H1 (cell line): Measurements from ENCODE around the gene NRN1L. TPM values are rescaled to one million over a fixed set of nuclear protein-coding genes. Genes with fewer than 3 reads are reported as not detected.
A peak's percentile ranks its signal among the peaks of the same experiment; 100 is the strongest.

Experiments used
- CTCF ChIA-PET: fragments of 300-600 bp; sonication (Branson Sonifier 250); formaldehyde crosslinking; loops from one replicate; lab custom pipeline; 2021; ENCODE audit not compliant: partially characterized antibody; lab: Charles Lee
- POLR2A ChIA-PET: fragments of 300-600 bp; sonication (Branson Sonifier 250); formaldehyde crosslinking; loops from one replicate; lab custom pipeline; 2021; ENCODE audit warnings: inconsistent platforms; ENCODE audit not compliant: partially characterized antibody; lab: Charles Lee
- DNase-seq, 2 experiments: peaks; one replicate each; pipeline versions ENCODE4 v3.0.0 to v3.0.0-alpha.2; 2010 to 2022; ENCODE audit warnings: low spot score in 2 of 2, low read depth in 1 of 2, mixed read lengths in 1 of 2
- FAIRE-seq: peaks from 2 replicates; lab custom pipeline; 2011; peaks lifted over from hg19 to GRCh38; lab: Jason Lieb, UNC
- H2AFZ ChIP-seq: 2 replicates; pipeline ENCODE4 v1.8.1; 2012; ENCODE audit warnings: low read length, inconsistent platforms
- H2AK5ac ChIP-seq: 2 replicates; pipeline ENCODE4 v1.6.1; 2013; ENCODE audit warnings: low read depth, low read length
- H2BK120ac ChIP-seq: replicated peaks from 2 replicates; pipeline ENCODE3; 2013; ENCODE audit warnings: low read depth, low read length, inconsistent platforms
- H2BK12ac ChIP-seq: 2 replicates; pipeline ENCODE4 v1.6.1; 2013; ENCODE audit warnings: low read depth, low read length
- H2BK15ac ChIP-seq: 2 replicates; pipeline ENCODE4 v1.6.1; 2013; ENCODE audit warnings: low read length
- H2BK20ac ChIP-seq: 2 replicates; pipeline ENCODE4 v1.6.1; 2013; ENCODE audit warnings: low read length
- H2BK5ac ChIP-seq: 2 replicates; pipeline ENCODE4 v1.6.1; 2013; ENCODE audit warnings: low read depth, low read length
- H3K14ac ChIP-seq: 2 replicates; pipeline ENCODE4 v1.6.1; 2013; ENCODE audit warnings: inconsistent platforms; ENCODE audit not compliant: insufficient read length
- H3K18ac ChIP-seq: 2 replicates; pipeline ENCODE4 v1.6.1; 2013; ENCODE audit warnings: low read length; ENCODE audit errors: extremely low read depth
- H3K23ac ChIP-seq: 2 replicates; pipeline ENCODE4 v1.6.1; 2013; ENCODE audit warnings: inconsistent platforms; ENCODE audit not compliant: insufficient read length
- H3K23me2 ChIP-seq: 2 replicates; pipeline ENCODE4 v1.6.1; 2013; ENCODE audit warnings: low read depth, low read length
- H3K27ac ChIP-seq: 2 replicates; pipeline ENCODE4 v1.6.1; 2011; ENCODE audit warnings: low read depth, low read length, inconsistent platforms
- H3K27me3 ChIP-seq, 4 experiments: replicated peaks in 1 of 4; 1 replicate in 1 of 4; 2 replicates in 3 of 4; pipeline versions ENCODE4 v1.6.1 to v1.8.1; 2011 to 2013; ENCODE audit warnings: low read length in 3 of 4, mild to moderate bottlenecking in 3 of 4, inconsistent platforms in 2 of 4, mixed read lengths in 2 of 4, moderate library complexity in 1 of 4; ENCODE audit not compliant: control insufficient read depth in 3 of 4, insufficient read depth in 3 of 4; ENCODE audit errors: extremely low read depth in 1 of 4
- H3K36me3 ChIP-seq, 4 experiments: 2 replicates each; pipeline versions ENCODE4 v1.6.1 to v1.8.1; 2011 to 2013; ENCODE audit warnings: mild to moderate bottlenecking in 4 of 4, low read length in 3 of 4, moderate library complexity in 2 of 4, control low read depth in 1 of 4, inconsistent platforms in 1 of 4; ENCODE audit not compliant: insufficient read depth in 4 of 4, control insufficient read depth in 2 of 4
- H3K4ac ChIP-seq: replicated peaks from 2 replicates; pipeline ENCODE3; 2013; ENCODE audit warnings: low read length, low read depth, mixed read lengths, inconsistent platforms; ENCODE audit not compliant: insufficient read length
- H3K4me1 ChIP-seq, 4 experiments: replicated peaks in 1 of 4; 1 replicate in 1 of 4; 2 replicates in 3 of 4; pipeline versions ENCODE4 v1.6.1 to v1.8.1; 2011 to 2013; ENCODE audit warnings: low read length in 3 of 4, inconsistent platforms in 2 of 4, mixed read lengths in 1 of 4; ENCODE audit not compliant: insufficient read depth in 4 of 4, control insufficient read depth in 3 of 4
- H3K4me2 ChIP-seq, 2 experiments: 2 replicates each; pipeline versions ENCODE4 v1.6.1 to v1.8.1; 2011 to 2013; ENCODE audit warnings: low read depth in 2 of 2, low read length in 2 of 2, control low read depth in 1 of 2, inconsistent platforms in 1 of 2, mild to moderate bottlenecking in 1 of 2; ENCODE audit not compliant: insufficient read depth in 1 of 2
- H3K4me3 ChIP-seq, 4 experiments: fragments of 200-600, 300-600 bp in 1 of 4; sonication (generic), shearing (Covaris generic), sonication (Bioruptor Twin) in 1 of 4; 2 replicates each; pipeline versions ENCODE4 v1.5.1 to v1.8.1; 2011 to 2016; ENCODE audit warnings: low read length in 4 of 4, low read depth in 3 of 4, control low read depth in 2 of 4, inconsistent platforms in 2 of 4, mild to moderate bottlenecking in 2 of 4, mixed read lengths in 1 of 4, moderate library complexity in 1 of 4; ENCODE audit not compliant: insufficient read depth in 2 of 4; ENCODE audit errors: extremely low read depth in 1 of 4
- H3K56ac ChIP-seq: replicated peaks from 2 replicates; pipeline ENCODE3; 2013; ENCODE audit warnings: low read depth, mild to moderate bottlenecking, mixed read lengths, low read length, inconsistent platforms; ENCODE audit not compliant: insufficient read length
- H3K79me1 ChIP-seq: 2 replicates; pipeline ENCODE4 v1.6.1; 2013; ENCODE audit warnings: low read depth, low read length, control low read depth
- H3K79me2 ChIP-seq, 2 experiments: 2 replicates each; pipeline versions ENCODE4 v1.6.1 to v1.8.1; 2012 to 2013; ENCODE audit warnings: low read length in 2 of 2, mild to moderate bottlenecking in 2 of 2, inconsistent platforms in 1 of 2; ENCODE audit not compliant: insufficient read depth in 2 of 2, control insufficient read depth in 1 of 2
- H3K9ac ChIP-seq, 4 experiments: replicated peaks in 1 of 4; 1 replicate in 1 of 4; 2 replicates in 3 of 4; pipeline versions ENCODE4 v1.6.1 to v1.8.1; 2011 to 2013; ENCODE audit warnings: low read depth in 3 of 4, low read length in 3 of 4, control low read depth in 2 of 4, mild to moderate bottlenecking in 2 of 4, moderate library complexity in 2 of 4, inconsistent platforms in 1 of 4; ENCODE audit errors: extremely low read depth in 1 of 4
- H3K9me3 ChIP-seq, 2 experiments: 2 replicates each; pipeline versions ENCODE4 v1.6.1 to v1.8.1; 2012 to 2013; ENCODE audit warnings: mild to moderate bottlenecking in 2 of 2, moderate library complexity in 2 of 2, control low read depth in 1 of 2, inconsistent platforms in 1 of 2, low read depth in 1 of 2, low read length in 1 of 2, mixed read lengths in 1 of 2; ENCODE audit not compliant: insufficient read depth in 2 of 2
- H4K20me1 ChIP-seq, 2 experiments: replicated peaks in 1 of 2; 2 replicates each; pipeline versions ENCODE3 to v1.8.1; 2011 to 2013; ENCODE audit warnings: inconsistent platforms in 2 of 2, low read length in 2 of 2, mild to moderate bottlenecking in 1 of 2; ENCODE audit not compliant: insufficient read depth in 2 of 2, control insufficient read depth in 1 of 2
- H4K5ac ChIP-seq: 2 replicates; pipeline ENCODE4 v1.6.1; 2013; ENCODE audit warnings: low read length, low read depth, mixed read lengths, inconsistent platforms; ENCODE audit not compliant: insufficient read length
- H4K8ac ChIP-seq: 2 replicates; pipeline ENCODE4 v1.8.0; 2013; ENCODE audit warnings: mild to moderate bottlenecking, moderate library complexity, low read length, inconsistent platforms; ENCODE audit not compliant: insufficient read depth; ENCODE audit errors: extremely low read depth
- H4K91ac ChIP-seq: replicated peaks from 2 replicates; pipeline ENCODE3; 2013; ENCODE audit warnings: low read length, mixed read lengths, inconsistent platforms; ENCODE audit not compliant: insufficient read length
- BRCA1 ChIP-seq: IDR thresholded peaks from 2 replicates; pipeline ENCODE4 v1.6.1; 2012; ENCODE audit warnings: low read depth, low read length, improper control_type of control experiment
- CHD1 ChIP-seq: IDR thresholded peaks from 2 replicates; pipeline ENCODE4 v1.6.1; 2012; ENCODE audit warnings: low read depth, low read length, improper control_type of control experiment
- CTBP2 ChIP-seq: IDR thresholded peaks from 2 replicates; pipeline ENCODE4 v1.7.0; 2011; ENCODE audit warnings: borderline replicate concordance, mild to moderate bottlenecking, moderate library complexity, mixed read lengths, low read length; ENCODE audit not compliant: insufficient read depth, insufficient read length
- EGR1 ChIP-seq: IDR thresholded peaks from 2 replicates; pipeline ENCODE4 v1.6.1; 2011; ENCODE audit warnings: low read depth, low read length, borderline replicate concordance
- FOSL1 ChIP-seq: IDR thresholded peaks from 2 replicates; pipeline ENCODE4 v1.6.1; 2011; ENCODE audit warnings: mild to moderate bottlenecking, low read depth, low read length, moderate library complexity; ENCODE audit not compliant: insufficient read depth
- KDM4A ChIP-seq: IDR thresholded peaks from one replicate; pipeline ENCODE4 v1.7.1; 2012; ENCODE audit warnings: low read depth, mild to moderate bottlenecking, moderate library complexity, low read length, inconsistent platforms; ENCODE audit not compliant: severe bottlenecking
- POLR2A ChIP-seq, 2 experiments: IDR thresholded peaks; 1 replicate in 1 of 2; 2 replicates in 1 of 2; pipeline ENCODE4 v1.6.1; 2011; ENCODE audit warnings: low read depth in 2 of 2, low read length in 2 of 2, mild to moderate bottlenecking in 2 of 2; ENCODE audit errors: control extremely low read depth in 1 of 2
- RXRA ChIP-seq: IDR thresholded peaks from 2 replicates; pipeline ENCODE4 v1.6.1; 2011; ENCODE audit warnings: low read depth, mild to moderate bottlenecking, low read length, moderate library complexity; ENCODE audit not compliant: insufficient read depth
- SIN3A ChIP-seq, 2 experiments: IDR thresholded peaks in 1 of 2; conservative IDR thresholded peaks in 1 of 2; 2 replicates each; pipeline ENCODE4 v1.6.1; 2011 to 2012; ENCODE audit warnings: low read length in 2 of 2, improper control_type of control experiment in 1 of 2, low read depth in 1 of 2, mild to moderate bottlenecking in 1 of 2
- SP4 ChIP-seq: IDR thresholded peaks from 2 replicates; pipeline ENCODE4 v1.6.1; 2012; ENCODE audit warnings: low read length, inconsistent platforms
- SRF ChIP-seq: IDR thresholded peaks from 2 replicates; pipeline ENCODE4 v1.6.1; 2011; ENCODE audit warnings: mild to moderate bottlenecking, low read depth, low read length, moderate library complexity
- TCF12 ChIP-seq: IDR thresholded peaks from 2 replicates; pipeline ENCODE4 v1.6.1; 2011; ENCODE audit warnings: low read depth, mild to moderate bottlenecking, low read length
- USF2 ChIP-seq: IDR thresholded peaks from 2 replicates; pipeline ENCODE4 v1.6.1; 2011; ENCODE audit warnings: low read length, improper control_type of control experiment
- WGBS, 2 experiments: shearing (Covaris generic) in 1 of 2; methylation state at CpG; one replicate each; pipeline versions ENCODE4 v1.1.6 to v1.1.7; 2013 to 2015; ENCODE audit warnings: low lambda C conversion rate in 2 of 2, mixed read lengths in 2 of 2, inconsistent platforms in 1 of 2, low coverage in 1 of 2, missing lambda C conversion rate in 1 of 2; ENCODE audit not compliant: insufficient replicate concordance in 2 of 2, insufficient coverage in 1 of 2, insufficient read length in 1 of 2; ENCODE audit errors: extremely low coverage in 1 of 2, missing lambda C conversion rate in 1 of 2; 5-methylcytosine and 5-hydroxymethylcytosine counted together
- polyA plus RNA-seq, 7 experiments: library from polyadenylated mRNA; depleted of rRNA in 3 of 7; stranded (reverse) in 5 of 7; unstranded in 2 of 7; fragments of >200 nt in 5 of 7; fragments of 200-250 nt in 2 of 7; gene quantifications; 1 replicate in 5 of 7; 2 replicates in 1 of 7; 4 replicates in 1 of 7; pipeline versions ENCODE4 v1.2.1 to v1.2.3, GENCODE V29; 2011 to 2013; ENCODE audit warnings: missing spikeins in 2 of 7, mixed read lengths in 2 of 7
- total RNA-seq: library from RNA; stranded (reverse); fragmentation: NEBNext Ultra II Directional; extraction: Animal tissue kit (Norgen Biotek cat#: 25700); gene quantifications from 2 replicates; pipeline ENCODE4 v1.2.1, GENCODE V29; 2021

The NRN1L gene
- total and polyA plus RNA-seq, 2 of the 8 experiments (the other 6 are each of a cell fraction or from before 2014, with no cell fraction given): 4.1 to 35.2 TPM

GRCh38 chr16:67848118-67848517 lies 36.6 kb upstream of the NRN1L start:
- Histone ChIP-seq H4K91ac (no peak overlapping the region), H3K9ac (peak overlapping the region in 3 of 4 experiments; percentile 78 to 96 (median 93); a peak in 5 of 7 replicates), H4K5ac (no peak overlapping the region), H3K79me1 (peaks cover 14% of the 10 kb centered on the region), H2BK120ac (no peak overlapping the region), H3K23ac (no peak overlapping the region), H2BK20ac (no peak overlapping the region), H2BK15ac (no peak overlapping the region), H2BK5ac (no peak overlapping the region; the same call in 1 of the 2 replicates), H2BK12ac (no peak overlapping the region), H3K4me1 (peaks cover 6 to 25% (median 14%) of the 10 kb centered on the region in 4 experiments), H2AFZ (no peak overlapping the region), H3K79me2 (peaks cover 18 to 80% of the 10 kb centered on the region in 2 experiments), H3K27ac (no peak overlapping the region), H3K4ac (no peak overlapping the region), H3K18ac (no peak overlapping the region), H3K23me2 (peaks cover 13% of the 10 kb centered on the region), H3K14ac (no peak overlapping the region), H2AK5ac (no peak overlapping the region), H3K27me3 (no peaks in the 10 kb centered on the region), H3K56ac (no peak overlapping the region), H4K20me1 (peaks cover 17 to 27% of the 10 kb centered on the region in 2 experiments), H3K4me3 (peak overlapping the region; percentile 91 to 95 (median 93)), H3K9me3 (no peaks in the 10 kb centered on the region), H3K36me3 (peaks cover 0 to 4% (median 0%) of the 10 kb centered on the region in 4 experiments; a peak in 2 of 8 replicates), H4K8ac (0 out of 2 replicates have a peak overlapping the region, but pooled peaks have one; percentile 11), H3K4me2 (peak overlapping the region; percentile 75 to 86)
- ChIA-PET CTCF (interaction anchor here (1.6 to 10.2 kb wide), 5 partner anchors 10 to 94 kb away, joined by 4 to 123 read pairs (median 7); partner anchors contain the start of gene NRN1L), POLR2A (interaction anchor here (0.6 to 11.7 kb wide), 12 partner anchors 9 to 1049 kb away, joined by 3 to 100 read pairs (median 4); partner anchors contain the start of gene EDC4)
- no peak for DNase-seq
- 96% methylated on average over 11 of the region's 11 CpGs; no CpG with 5 or more reads in 1 of the 2 experiments for WGBS, 2 experiments
- no peak for FAIRE-seq
- TF ChIP-seq KDM4A (no peak), USF2 (no peak), TCF12 (no peak), FOSL1 (no peak), SP4 (no peak), RXRA (no peak), SIN3A (conservative IDR thresholded peaks at IDR 0.05 in 1 of 2, IDR thresholded peaks at IDR 0.05 in 1 of 2; ENCODE audit: low read depth in 1 of 2, low read length in 2 of 2) (no peak), BRCA1 (no peak), POLR2A (IDR thresholded peaks at IDR 0.05; ENCODE audit: control extremely low read depth in 1 of 2, low read depth in 2 of 2, low read length in 2 of 2) (no peak), CHD1 (no peak), CTBP2 (no peak), SRF (no peak), EGR1 (no peak)
